Dermis blood vessel endothelial cell (primary cell): ENCODE measurements around the gene GOLPH3. TPM values are rescaled to one million over a fixed set of nuclear protein-coding genes. Genes with fewer than 3 reads are reported as not detected.

ENCODE experiments used
- DNase-seq: peaks from one replicate; pipeline ENCODE4 v3.0.0; 2010
- total RNA-seq: library from RNA; depleted of rRNA; stranded (reverse); fragments of >200 nt; gene quantifications from 2 replicates; pipeline ENCODE4 v1.2.3, GENCODE V29; 2014

GOLPH3 gene
- total RNA-seq, 1 donor from 2014 or later = 65.9 TPM

GRCh38 chr5:32170303-32171151 lies 3.6 kb downstream of the GOLPH3 start:
- peak; percentile 34 for DNase-seq

- DNase-seq = no peak
Observed at GRCh38 chr5:32168460-32169033, 5.6 kb downstream of the GOLPH3 start.

- DNase-seq = no peak
Observed at GRCh38 chr5:32165597-32165996, 8.5 kb downstream of the GOLPH3 start.

- DNase-seq = no peak
Observed at GRCh38 chr5:32163785-32164184, 10.3 kb downstream of the GOLPH3 start.

GRCh38 chr5:32163053-32163452 lies 11.1 kb downstream of the GOLPH3 start:
- DNase-seq = no peak

GRCh38 chr5:32160228-32160627 lies 13.9 kb downstream of the GOLPH3 start:
- DNase-seq = no peak

- no peak for DNase-seq
Observed at GRCh38 chr5:32159328-32160072, 14.6 kb downstream of the GOLPH3 start.

- no peak for DNase-seq
Observed at GRCh38 chr5:32158679-32158975, 15.5 kb downstream of the GOLPH3 start.

- no peak for DNase-seq
Observed at GRCh38 chr5:32157078-32157477, 17.0 kb downstream of the GOLPH3 start.

- DNase-seq = no peak
Observed at GRCh38 chr5:32156635-32157034, 17.5 kb downstream of the GOLPH3 start.

- DNase-seq = no peak
Observed at GRCh38 chr5:32155211-32155610, 18.9 kb downstream of the GOLPH3 start.

- DNase-seq = peak; percentile 72
Observed at GRCh38 chr5:32153723-32154122, 20.4 kb downstream of the GOLPH3 start.

GRCh38 chr5:32151198-32151597 lies 22.9 kb downstream of the GOLPH3 start:
- DNase-seq = no peak

GRCh38 chr5:32150366-32150765 lies 23.8 kb downstream of the GOLPH3 start:
- no peak for DNase-seq

GRCh38 chr5:32147959-32148358 lies 26.2 kb downstream of the GOLPH3 start:
- no peak for DNase-seq

GRCh38 chr5:32147236-32147635 lies 26.9 kb downstream of the GOLPH3 start:
- DNase-seq = no peak

GRCh38 chr5:32145378-32145777 lies 28.7 kb downstream of the GOLPH3 start:
- DNase-seq = no peak

- DNase-seq = peak; percentile 24
Observed at GRCh38 chr5:32144378-32145207, 29.5 kb downstream of the GOLPH3 start.

- no peak for DNase-seq
Observed at GRCh38 chr5:32143617-32144377, 30.3 kb downstream of the GOLPH3 start.

GRCh38 chr5:32138839-32139493 lies 35.2 kb downstream of the GOLPH3 start:
- no peak for DNase-seq

GRCh38 chr5:32136342-32136741 lies 37.8 kb downstream of the GOLPH3 start:
- no peak for DNase-seq

GRCh38 chr5:32135086-32135485 lies 39.0 kb downstream of the GOLPH3 start:
- DNase-seq = no peak
